Ramos (cell line): ENCODE results near the gene TARBP2.
"Not testable (repeated sequence)": the region's sequence is repeated elsewhere in the genome, so short reads cannot be mapped to it uniquely, and the experiment has no call there.

ENCODE experiments used
- in situ Hi-C: fragments of 300-500 bp; cut with MboI; formaldehyde crosslinking; loops from one replicate; pipeline ENCODE4 v1.14.3; 2022; ENCODE audit warnings: low sequenced_read_pairs; ENCODE audit not compliant: unreplicated experiment

Gene TARBP2

DNA sequence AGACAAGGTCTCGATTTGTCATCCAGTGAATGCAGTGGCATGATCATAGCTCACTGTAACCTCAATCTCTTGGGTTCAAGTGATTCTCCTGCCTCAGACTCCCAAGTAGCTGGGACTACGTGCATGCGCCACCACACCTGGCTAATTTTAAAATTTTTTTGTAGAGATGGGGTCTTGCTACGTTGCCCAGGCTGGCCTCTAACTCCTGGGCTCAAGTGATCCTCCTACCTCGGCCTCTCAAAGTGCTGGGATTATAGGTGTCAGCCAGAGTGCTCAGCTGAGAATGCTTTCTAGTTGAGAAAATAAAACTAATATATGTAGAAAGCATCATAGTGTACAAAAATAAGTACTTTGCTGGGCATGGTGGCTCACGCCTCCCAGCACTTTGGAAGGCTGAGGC lies 47.3 kb downstream of the TARBP2 start:
- in situ Hi-C loops = loop anchor here (10.0 kb wide), 1 partner anchor 126 kb away; the partner anchor contains the start of gene ATP5MC2

DNA sequence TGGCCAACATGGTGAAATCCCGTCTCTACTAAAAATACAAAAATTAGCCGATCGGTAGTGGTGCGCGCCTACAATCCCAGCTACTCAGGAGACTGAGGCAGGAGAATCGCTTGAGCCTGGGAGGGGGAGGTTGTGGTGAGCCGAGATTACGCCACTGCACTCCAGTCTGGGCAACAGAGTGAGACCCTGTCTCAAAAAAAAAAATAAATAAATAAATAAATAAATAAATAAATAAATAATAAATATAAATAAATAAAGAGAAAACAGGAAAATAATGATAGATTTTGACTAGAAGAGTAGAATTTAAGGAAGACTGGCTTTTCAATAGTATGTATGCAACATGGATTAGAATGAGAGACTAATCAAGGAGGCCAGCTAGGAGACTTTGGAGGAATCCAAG lies 49.0 kb downstream of the TARBP2 start:
- in situ Hi-C loops = not testable (repeated sequence)

DNA sequence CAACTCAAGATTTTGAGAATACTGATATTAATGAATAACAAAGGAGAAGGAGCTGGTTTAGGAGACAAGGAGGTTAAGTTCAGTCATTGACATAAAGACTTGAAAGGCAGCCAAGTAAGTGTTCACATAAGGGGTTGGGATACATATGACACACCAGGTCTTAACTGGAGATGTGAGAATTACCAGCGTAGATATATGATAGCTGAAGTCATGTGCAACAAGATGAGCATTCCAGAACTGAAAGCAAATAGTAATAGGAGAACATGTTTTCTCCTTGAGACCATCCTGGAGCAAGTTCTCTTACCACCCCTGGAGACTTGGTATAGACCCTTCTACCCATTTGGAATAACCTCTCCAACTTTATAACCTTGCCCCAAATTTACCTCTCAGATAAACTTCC lies 49.5 kb downstream of the TARBP2 start:
- in situ Hi-C loops = no loop called here

DNA sequence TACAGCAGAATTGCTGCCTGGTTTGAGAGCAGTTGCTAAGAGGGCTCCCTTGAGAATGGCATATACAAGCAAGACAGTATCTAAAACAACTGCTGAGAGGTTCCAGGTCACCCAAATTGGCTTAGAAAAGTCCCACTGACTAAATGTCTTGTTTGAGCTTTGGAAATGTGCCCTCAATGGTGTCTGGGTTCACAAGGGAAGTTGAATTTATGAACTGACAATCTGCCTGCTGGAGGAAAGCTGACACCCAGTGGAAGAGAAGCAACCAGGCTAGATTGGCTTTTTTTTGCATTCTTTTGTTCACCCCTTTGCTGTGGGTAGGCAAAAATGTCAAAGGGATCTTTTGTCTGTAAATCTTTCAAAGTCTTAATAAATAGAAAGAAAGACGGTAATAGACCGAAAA lies 50.8 kb downstream of the TARBP2 start:
- in situ Hi-C loops = no loop called here

DNA sequence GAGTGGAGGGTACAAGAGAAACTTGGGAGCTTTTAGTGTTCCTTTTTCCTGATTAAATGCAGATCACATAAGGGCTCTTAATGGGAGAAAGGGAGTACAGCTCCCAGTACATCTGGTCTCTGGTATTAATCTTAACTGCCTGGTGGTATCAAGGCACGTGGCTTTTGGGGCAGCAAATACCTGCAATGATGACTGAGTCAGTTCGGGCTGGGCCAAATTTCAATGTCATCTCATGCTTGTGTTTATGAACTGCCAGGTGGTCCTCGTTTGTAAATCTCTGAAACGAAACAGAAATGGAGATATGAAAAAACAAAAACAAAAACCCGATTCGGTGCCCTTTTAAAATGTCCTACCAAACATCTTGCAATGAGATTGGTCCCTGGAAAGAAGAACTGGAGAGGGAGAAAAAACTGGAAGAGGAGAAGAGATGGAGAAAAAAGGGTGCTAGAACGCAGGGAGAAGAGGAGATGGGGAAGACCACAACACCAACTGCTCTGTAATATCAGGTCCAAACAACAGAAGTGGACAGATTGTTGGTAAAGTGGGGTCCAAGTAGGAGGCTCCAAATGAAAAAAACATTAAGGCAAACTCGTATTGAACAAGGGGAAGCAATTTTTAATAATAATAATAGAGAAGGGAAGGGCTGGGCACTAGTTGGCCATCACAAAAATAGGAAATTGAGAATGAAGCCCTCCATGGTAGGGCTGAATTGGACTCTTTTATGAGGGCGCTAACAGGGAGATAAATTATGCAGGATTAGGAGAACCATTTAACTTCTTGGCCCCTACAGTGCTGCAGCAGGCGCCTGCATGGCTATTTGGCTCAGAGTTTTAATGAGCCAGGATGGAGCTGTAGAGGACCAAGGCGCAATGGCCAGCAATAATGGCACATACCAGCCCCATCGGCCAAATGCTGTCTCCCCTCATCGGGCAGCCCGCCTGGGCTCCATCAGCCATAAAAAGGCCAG lies 51.6 kb downstream of the TARBP2 start:
- in situ Hi-C loops = no loop called here
